NCI-H526 (cell line): ENCODE data around the gene RO60.
A peak's percentile ranks its signal among the peaks of the same experiment; 100 is the strongest.
"Not testable (repeated sequence)": the region's sequence is repeated elsewhere in the genome, so short reads cannot be mapped to it uniquely, and the experiment has no call there.

Experiments
- DNase-seq, 2 experiments: peaks; one replicate each; lab custom pipeline; 2025; lab: John Stamatoyannopoulos, UW

RO60 gene

DNA sequence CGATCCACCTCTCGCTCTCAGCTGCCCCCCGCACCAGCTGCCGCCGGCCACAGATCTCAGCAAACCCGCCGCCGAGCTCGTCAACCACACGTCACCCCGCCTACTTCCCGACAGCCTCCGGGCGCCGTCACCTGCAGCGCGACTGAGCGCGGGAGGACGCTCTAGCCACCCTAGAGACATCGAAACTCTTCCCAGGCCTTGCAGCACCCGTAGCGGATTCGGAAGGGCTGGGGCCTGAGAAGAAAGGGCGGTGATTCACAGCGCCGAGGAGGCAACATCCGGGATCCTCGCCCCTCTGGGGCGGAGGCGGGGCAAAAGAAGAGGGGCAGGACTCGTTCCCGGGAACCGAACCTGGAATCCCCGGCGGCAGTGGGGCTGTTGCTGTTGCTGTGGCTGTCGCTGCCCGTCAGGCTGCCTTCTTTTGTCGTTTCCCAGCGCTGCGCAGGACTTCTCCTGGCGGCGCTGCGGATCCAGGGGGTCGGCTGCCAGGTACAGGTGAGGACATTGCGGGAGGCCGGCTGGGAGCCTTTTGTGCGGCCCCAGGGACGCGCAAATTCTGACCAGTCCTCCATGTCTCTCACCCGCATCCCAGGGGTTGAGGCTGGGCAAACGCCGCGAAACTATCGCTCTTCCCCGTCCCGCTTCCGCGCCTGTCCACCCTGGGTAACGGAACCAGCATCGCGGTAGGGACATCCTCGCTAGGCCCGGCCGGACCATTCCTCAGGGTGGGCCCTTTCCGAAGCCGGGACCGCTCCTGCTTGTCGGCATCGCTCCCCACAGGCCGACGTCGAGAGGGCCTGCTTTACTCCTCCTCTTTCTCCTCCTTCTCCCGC, at the start of gene RO60, which contains the start of gene UCHL5:
TSS of gene RO60 (plus strand) at position 331 of the 833 bp plus-strand sequence. CDS start 9,443 bp downstream, outside the sequence.
TSS of gene UCHL5 (minus strand) at position 79 of the 833 bp plus-strand sequence. CDS start 100 bp downstream, outside the sequence.
- DNase-seq: peak; percentile 90 to 95

DNA sequence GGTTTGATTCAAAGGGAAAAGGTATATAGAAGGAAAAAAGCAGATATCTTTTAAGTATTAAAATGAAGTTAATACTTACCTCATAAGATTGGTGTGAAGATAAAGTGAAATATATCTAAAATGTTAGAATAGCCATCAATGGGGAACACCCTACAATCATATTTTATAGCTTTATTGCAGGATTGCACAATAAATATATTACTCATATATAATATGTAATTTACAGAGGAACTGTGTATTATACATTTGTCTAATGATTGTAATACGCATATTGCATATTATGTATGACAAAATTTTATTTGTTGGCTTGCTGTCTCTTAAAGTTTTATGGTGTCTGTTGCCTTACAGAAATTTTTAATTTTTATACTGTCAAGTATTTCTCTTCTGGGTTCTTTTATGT, 48.0 kb upstream of the RO60 start:
- no peak for DNase-seq

DNA sequence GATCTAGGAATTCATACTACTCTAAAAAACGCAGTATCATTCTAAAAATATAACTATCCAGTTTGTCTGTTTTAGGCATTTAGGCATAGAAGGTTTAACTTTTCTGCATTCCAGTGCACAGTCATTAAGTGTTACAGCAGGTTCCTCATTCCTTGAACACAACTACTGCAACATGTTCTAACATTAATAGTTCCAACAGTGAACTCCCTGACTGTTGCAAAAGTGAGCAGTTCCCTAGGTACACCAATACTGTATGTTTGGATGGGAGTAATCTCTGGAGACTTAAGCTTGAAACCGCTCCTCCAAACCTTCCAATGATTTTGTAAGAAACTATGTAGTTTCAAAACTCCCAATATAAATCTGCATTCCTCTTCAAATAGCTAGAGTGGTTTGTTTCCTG, 46.4 kb upstream of the RO60 start:
- DNase-seq: no peak

DNA sequence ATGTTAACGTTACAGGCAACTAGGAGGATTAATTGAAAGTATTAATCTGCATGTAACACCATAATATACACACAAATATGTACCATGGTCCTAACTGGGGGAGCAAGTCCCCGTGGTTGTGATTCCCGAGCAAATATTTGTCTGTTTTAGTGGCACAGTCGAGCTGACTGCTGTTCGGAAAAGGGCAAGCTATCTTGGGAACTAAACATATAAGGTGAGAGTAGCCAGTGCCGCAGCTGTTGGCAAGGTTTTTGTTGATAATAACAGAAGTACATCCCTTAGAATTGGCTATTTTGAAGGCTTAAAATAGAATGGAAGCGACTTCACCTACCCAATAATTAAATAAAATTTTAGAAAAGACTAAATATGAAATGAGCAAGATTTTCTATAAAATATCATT, 45.7 kb upstream of the RO60 start:
- no peak for DNase-seq

DNA sequence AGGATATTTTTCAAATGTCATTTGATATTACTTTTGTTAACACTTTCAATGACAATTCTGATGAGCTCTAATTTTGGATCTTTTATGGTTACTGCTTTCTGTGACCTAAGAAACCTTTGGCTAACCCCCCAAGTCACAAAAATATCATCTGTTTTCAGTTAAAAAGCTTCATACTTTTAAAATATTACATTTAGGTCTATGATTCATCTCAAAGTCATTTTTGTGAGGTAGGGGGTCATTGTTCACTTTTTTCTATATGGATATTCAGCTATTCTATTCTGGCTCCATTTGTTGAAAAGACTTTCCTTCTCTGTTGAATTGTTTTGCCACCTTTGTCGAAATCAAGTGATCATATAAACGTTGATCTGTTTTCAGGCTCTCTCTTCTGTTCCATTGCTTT, 45.0 kb upstream of the RO60 start:
- DNase-seq: no peak

DNA sequence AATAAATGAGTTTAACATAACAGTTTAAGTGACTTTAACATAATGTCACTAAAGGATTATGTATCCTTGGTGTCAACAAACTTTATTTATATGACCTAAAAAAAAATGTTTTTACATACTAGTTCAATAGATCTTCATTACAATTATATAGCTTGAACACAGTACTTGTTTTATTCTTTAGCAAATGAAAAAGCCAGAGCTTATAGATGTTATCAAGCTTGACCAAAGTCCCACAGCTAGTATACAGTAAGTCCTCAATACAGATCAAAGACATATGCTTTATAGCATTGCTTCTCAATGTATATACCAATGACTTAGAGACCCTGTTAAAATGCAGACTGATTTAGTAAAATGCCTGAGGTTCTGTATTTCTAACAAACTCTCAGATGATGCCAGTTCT, 42.6 kb upstream of the RO60 start:
- DNase-seq: no peak

DNA sequence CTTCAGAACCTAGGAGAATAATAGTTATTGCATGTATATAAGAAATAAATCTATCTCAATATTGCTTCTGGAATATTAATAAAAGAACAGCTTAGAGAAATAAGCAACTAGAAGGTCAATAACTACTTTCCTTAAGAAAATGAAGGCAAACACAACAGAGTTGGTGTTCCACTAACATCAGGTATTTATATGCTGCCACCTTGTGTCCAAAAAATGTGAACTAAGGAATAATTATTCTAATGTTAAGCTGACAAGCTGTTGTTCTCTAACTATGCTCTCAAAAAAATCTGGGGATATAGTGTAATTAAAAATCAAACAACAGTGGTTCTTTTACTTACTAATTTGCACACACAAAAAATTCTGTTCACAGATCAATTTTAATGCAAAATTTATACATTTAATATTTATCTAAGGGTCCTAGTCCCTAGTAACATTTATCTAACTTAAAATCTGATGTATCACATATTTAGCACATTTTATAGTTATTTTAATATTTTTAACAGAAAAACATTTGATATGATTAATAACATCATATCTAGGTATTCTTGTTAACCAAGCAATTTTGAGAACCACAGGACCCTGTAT, 39.9 kb upstream of the RO60 start:
- DNase-seq: peak; percentile 22 to 52

DNA sequence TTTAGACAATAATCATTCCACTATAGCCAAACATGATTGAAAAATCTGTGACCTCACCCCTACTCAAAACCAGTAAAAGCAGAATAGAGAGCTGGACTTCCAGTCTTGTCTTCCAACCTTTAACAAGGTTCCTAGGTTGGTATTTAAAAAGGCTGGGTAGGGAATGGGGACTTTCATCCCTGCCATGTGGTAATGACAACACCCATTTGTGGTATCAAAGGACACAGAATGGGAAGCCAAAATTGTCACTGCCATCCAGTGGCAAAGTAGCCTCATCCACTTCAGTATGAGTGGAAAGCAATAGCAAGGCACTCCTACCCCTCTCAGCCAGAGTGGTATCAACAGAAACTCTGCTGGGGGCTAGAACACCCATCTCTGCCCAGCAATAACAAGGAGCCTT, 34.2 kb upstream of the RO60 start:
- no peak for DNase-seq

DNA sequence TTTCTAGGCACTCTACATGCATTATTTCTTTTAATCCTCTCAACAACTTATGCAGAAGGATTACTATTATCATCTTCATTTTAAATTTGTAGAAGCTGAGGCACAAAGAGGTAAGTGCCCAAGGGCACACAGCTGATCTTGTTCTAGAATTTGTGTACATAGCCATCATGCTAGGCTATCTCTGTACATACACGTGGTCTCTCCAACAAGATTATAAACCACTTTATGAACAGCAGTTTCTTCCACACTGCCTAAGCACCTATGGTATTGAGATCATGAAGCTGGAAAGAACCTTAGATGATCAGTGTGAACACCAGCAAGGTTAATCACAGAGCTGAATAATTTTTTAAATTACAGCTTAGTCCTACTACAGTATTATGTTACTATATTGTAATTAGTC, 29.1 kb upstream of the RO60 start:
- DNase-seq: peak in 1 of 2 experiments; percentile 3

DNA sequence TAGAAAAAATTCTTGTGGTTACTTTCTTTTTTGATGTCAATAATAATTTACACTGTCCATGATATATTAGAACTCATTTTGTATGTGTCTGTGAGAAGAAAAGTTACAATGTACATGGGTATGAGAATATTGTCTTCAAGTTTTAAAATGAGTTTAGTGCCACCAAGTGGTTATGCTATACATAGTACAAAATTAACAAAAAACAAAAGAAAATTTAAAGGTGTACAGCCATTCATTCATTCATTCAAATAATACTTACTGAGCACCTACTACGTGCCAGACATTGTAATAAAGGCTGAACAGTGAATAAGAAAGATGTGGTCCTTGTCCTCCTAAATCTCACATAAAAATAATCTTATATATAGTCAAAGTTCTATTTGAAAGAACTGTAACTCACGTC, 28.0 kb upstream of the RO60 start:
- DNase-seq: no peak

DNA sequence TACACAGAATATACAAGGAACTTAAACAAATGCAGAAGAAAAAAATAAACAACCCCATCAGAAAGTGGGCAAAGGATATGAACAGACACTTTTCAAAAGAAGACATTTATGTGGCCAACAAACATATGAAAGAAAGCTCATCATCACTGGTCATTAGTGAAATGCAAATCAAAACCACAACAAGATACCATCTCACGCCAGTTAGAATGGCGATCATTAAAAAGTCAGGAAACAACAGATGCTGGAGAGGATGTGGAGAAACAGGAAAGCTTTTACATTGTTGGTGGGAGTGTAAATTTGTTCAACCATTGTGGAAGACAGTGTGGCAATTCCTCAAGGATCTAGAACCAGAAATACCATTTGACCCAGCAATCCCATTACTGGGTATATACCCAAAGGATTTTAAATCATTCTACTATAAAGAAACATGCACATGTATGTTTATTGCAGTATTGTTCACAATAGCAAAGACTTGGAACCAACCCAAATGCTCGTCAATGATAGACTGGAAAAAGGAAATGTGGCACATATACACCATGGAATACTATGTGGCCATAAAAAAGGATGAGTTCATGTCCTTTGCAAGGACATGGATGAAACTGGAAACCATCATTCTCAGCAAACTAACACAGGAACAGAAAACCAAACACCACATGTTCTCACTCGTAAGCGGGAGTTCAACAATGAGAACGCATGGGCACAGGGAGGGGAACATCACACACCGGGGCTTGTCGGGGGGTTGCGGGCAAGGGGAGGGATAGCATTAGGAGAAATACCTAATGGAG, 26.6 kb upstream of the RO60 start:
- not testable (repeated sequence) for DNase-seq

DNA sequence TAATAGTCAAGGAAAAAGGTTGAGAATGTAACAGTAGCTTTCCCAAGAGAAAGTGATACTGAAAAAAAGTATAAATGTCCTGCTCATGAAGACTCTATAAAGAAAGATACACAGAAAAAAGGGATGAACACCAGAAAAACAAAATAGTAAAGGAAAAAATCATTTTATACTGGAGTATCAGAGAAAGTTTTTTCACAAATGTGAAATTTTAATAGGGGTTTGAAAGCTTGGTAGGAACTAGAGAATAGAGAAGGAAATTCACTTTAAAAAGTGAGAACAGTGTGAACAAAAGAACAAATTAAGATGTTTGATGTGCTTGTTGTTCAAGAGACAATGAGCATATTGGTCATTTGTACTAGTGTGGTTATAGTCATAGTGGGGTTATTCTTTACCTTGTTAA, 25.8 kb upstream of the RO60 start:
- no peak for DNase-seq

DNA sequence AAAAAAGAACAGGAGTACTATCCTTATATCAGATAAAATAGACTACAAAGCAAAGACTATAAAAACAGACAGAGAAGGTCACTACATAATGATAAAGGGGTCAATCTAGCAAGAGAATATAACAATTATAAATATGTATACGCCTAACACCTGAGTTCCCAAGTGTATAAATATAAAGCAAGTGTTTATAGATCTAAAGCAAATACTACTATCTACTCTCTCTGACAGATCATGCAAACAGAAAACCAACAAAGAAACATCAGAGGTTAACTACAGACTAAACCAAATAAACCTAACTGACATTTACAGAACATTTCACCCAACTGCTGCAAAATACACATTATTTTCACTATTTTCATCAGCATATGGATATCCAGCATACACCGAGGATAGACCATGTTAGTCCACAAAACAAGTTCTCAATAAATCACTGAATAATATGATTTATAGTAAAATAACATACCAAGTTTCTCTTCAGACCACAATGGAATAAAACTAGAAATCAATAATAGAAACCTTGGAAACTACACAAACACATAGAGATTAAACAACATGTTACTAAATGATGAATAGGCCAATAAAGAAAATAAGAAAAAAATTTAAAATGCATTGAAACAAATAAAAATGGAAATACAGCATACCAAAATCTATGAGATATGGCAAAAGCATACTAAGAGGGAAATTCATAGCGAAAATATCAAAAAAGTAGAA, 22.9 kb upstream of the RO60 start:
- no peak for DNase-seq

DNA sequence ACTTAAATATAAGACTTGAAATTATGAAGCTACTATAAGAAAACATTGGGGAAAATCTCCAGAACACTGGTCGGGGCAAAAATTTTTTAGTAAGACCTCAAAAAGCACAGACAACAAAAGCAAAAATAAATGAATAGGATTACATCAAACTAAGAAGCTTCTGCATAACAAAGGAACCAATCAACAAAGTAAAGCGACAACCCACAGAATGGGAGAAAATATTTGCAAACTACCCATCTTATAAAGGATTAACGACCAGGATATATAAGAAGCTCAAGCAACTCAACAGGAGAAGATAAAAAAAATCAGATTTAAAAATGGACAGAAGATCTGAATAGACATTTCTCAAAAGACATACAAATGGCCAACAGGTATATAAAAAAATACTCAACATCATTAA, 19.4 kb upstream of the RO60 start:
- no peak for DNase-seq

DNA sequence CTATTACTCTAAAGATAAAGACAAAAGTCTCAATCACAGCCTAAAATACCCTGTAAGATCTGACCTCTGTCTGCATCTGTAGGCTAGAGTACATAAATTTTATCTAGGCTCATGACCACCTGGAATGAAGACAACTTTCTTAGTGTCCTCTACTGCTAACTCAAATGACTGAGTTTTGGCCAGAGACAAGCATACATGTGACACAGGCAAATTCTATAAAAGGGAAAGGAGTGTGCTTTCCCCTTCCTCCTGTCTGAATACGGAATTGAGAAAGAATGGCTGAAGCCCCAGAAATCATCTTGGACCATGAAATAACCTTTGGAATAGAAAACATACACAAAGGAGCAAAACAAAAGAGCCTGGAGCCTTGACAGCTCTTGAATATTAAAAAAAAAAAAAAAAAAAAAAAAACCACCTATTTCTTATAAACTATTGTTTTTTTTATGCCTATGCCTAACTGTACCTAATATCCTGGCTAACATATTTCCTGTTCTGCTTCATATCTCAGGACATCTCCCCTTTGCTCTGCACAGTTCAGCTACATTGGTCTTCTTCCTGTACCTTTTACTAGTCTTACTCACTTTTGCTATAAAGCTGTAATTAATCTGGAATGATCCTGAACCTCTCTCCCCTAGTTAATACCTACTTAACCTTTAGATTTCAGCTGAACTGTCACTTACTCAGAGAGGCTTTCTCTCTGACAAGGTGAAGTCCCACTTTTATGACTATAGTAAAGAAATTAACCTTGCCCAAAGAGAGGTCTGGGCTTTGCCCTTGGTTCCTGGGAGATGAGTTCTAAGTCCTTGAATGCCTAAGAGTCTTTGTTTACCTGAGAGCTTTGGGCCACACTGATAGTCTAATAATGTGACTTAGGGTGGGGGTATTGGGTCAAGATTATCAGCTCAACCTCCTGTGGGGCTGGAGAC, 16.4 kb upstream of the RO60 start:
- no peak for DNase-seq

DNA sequence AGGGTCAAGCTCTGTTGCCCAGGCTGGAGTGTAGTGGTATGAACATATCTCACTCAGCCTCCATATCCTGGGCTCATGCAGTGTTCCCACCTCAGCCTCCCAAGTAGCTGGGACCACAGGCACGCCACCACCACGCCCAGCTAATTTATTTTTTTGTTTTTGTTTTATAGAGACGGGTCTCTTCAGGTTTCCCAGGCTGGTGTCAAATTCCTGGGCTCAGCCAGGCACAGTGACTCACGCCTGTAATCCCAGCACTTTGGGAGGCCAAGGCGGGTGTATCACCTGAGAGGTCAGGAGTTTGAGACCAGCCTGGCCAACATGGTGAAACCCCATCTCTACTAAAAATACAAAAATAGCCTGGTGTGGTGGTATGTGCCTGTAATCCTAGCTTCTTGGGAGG, 10.5 kb upstream of the RO60 start:
- DNase-seq: not testable (repeated sequence)

DNA sequence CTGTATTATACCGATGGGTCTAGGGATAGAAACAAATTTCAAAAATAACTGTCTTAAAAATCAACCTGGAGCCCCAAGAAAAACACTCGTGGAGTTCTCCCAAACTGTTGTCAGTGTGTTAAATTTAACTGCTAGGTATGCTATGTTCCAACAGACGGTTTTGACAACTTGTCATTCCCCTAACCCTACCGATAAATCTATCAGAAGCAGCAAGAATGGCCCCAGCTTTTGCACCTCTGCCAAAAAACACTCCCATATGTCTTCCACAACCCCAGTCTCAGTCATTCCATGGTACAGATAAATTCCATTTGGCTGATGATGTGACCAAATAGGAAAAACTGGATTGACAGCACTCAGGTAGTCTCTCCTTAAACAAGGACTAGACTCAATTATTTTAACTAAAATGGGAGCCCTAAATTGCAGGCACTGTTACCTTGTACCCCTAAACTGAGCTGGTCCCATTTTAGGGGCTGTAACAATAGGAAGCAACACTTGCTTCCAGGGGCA, 5.2 kb upstream of the RO60 start:
- no peak for DNase-seq

DNA sequence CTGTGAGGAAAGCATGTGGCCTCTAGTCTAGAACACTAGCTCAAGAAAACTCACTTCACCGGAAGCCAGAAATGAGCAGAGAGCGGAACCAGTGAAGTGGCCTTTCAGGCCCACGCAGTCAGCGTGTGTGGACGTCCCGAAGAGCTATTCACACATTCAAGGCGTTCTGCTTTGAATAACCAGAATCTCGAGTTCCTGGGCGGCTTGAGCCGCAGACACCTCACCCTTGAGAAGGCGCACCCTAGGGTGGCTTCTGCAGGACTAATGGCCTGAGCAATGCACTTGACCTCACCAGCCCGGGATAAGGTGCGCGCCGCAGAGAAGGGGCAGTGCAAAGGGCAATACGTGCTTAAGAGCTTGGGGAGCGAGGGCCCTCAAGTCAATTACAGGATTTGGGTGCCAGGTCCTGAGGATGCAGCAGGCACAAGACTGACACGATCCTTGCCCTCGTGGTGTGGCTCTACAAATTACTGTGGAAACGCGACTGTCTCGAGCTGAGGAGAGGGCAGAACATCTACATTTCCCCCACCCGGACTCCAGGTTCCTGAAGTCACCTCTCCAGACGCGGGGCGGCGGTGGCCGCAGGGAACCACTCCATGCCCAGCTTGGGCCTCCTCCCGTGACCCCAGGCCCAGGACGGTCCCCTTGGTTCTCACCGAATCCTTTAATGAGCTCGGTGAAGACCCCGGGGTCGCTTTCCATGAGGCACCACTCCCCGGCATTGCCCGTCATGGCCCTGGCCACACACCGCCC, 707 bp upstream of the RO60 start:
- DNase-seq: peak; percentile 2 to 39

DNA sequence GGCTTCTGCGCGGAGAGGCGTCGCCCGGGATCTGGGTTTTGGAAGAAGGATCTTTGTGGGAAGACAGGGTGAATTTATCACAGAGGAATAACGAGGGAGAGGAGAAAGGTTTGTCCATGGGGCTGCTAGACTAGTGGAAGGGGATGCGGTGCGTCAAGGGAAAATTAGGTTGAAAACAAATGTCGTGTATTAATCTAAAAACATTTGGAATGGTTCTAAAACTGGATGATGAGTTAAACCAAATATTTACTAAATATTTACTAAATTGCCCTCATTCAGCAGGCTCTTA, 647 bp downstream of the RO60 start:
- no peak for DNase-seq

DNA sequence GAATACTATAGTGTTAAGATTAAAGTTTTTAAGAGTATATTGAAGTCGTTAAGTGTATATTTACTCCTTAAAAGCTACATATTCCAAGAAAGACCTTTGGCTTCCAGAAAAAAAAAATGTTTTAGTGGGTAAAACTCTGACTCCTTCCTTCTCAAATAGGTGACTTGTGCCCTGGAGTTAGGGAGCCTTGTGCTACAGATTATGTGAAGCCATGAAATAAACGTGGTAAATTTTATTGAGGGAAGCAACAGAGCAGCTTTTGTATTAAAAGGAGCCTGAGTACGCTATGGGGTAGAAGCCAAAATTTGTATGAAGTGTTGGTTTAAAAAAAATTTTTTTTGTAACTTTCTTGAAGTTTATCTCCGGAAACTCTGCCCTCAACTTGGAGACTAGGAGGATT, 994 bp downstream of the RO60 start:
- DNase-seq: no peak
